MM.1S (cell line): ENCODE data around the gene HTRA2.

Experiments
- DNase-seq: peaks from one replicate; pipeline ENCODE4 v3.0.0-alpha.2; 2015
- H2AFZ ChIP-seq: fragments of 300-600 bp; sonication (generic); 2 replicates; pipeline ENCODE4 v1.6.0; 2016; ENCODE audit warnings: antibody characterized with exemption, low read length
- H3F3A ChIP-seq: fragments of 300-600 bp; sonication (generic); 2 replicates; pipeline ENCODE4 v1.6.1; 2016; ENCODE audit warnings: mild to moderate bottlenecking, antibody characterized with exemption, low read length, moderate library complexity, mixed read lengths; ENCODE audit not compliant: insufficient read depth
- H3K27ac ChIP-seq: fragments of 300-600 bp; sonication (generic); 2 replicates; pipeline ENCODE4 v1.5.1; 2016; ENCODE audit warnings: mild to moderate bottlenecking, low read length
- H3K27me3 ChIP-seq: fragments of 300-600 bp; sonication (generic); replicated peaks from 2 replicates; pipeline ENCODE4 v1.6.0; 2016; ENCODE audit warnings: low read length; ENCODE audit not compliant: insufficient read depth
- H3K36me3 ChIP-seq: fragments of 300-600 bp; sonication (generic); replicated peaks from 2 replicates; pipeline ENCODE4 v1.6.1; 2016; ENCODE audit warnings: mild to moderate bottlenecking, low read length, mixed read lengths; ENCODE audit not compliant: insufficient read depth
- H3K4me1 ChIP-seq: fragments of 300-600 bp; sonication (generic); 2 replicates; pipeline ENCODE4 v1.6.1; 2016; ENCODE audit warnings: low read length, mixed read lengths
- H3K4me2 ChIP-seq: fragments of 300-600 bp; sonication (generic); 2 replicates; pipeline ENCODE4 v1.6.0; 2016; ENCODE audit warnings: low read depth, low read length
- H3K4me3 ChIP-seq: fragments of 300-600 bp; sonication (generic); 2 replicates; pipeline ENCODE4 v1.5.1; 2016; ENCODE audit warnings: low read length, mixed read lengths
- H3K79me2 ChIP-seq: fragments of 300-600 bp; sonication (generic); 2 replicates; pipeline ENCODE4 v1.6.1; 2016; ENCODE audit warnings: mixed run types, low read length, mixed read lengths
- H3K9ac ChIP-seq: fragments of 300-600 bp; sonication (generic); 2 replicates; pipeline ENCODE4 v1.6.1; 2016; ENCODE audit warnings: low read length, mixed read lengths
- H3K9me2 ChIP-seq: fragments of 300-600 bp; sonication (generic); replicated peaks from 2 replicates; pipeline ENCODE4 v1.6.1; 2016; ENCODE audit warnings: mild to moderate bottlenecking, low read length, mixed read lengths; ENCODE audit not compliant: insufficient read depth
- H3K9me3 ChIP-seq: fragments of 300-600 bp; sonication (generic); replicated peaks from 2 replicates; pipeline ENCODE4 v1.6.1; 2016; ENCODE audit warnings: mild to moderate bottlenecking, low read length, mixed read lengths; ENCODE audit not compliant: insufficient read depth
- H4K20me1 ChIP-seq: fragments of 300-600 bp; sonication (generic); 2 replicates; pipeline ENCODE4 v1.6.1; 2016; ENCODE audit warnings: mild to moderate bottlenecking, low read length, moderate library complexity, mixed read lengths; ENCODE audit not compliant: insufficient read depth
- CTCF ChIP-seq: fragments of 300-600 bp; sonication (generic); IDR thresholded peaks from 2 replicates; pipeline ENCODE4 v1.5.1; 2016; ENCODE audit warnings: antibody characterized with exemption, low read length, mixed read lengths
- EZH2 ChIP-seq: fragments of 300-600 bp; sonication (generic); optimal IDR thresholded peaks from 2 replicates; pipeline ENCODE3; 2017; ENCODE audit warnings: low read depth, mild to moderate bottlenecking, antibody characterized with exemption, low read length, mixed read lengths
- EZH2phosphoT487 ChIP-seq: fragments of 300-600 bp; sonication (generic); IDR thresholded peaks from 2 replicates; pipeline ENCODE4 v1.6.1; 2018; ENCODE audit warnings: antibody characterized with exemption, low read length

The HTRA2 gene

GRCh38 chr2:74500578-74500946 is 29.2 kb upstream of the HTRA2 start:
- Histone ChIP-seq H3K36me3 (no peaks in the 10 kb centered on the region), H3K4me2 (no peak overlapping the region), H3K9me3 (no peaks in the 10 kb centered on the region), H3K9ac (no peak overlapping the region), H3F3A (0 out of 2 replicates have a peak, but pooled peaks cover 14% of the 10 kb centered on the region), H3K27ac (no peak overlapping the region), H3K79me2 (no peaks in the 10 kb centered on the region), H2AFZ (no peak overlapping the region), H3K4me3 (no peak overlapping the region), H3K9me2 (no peaks in the 10 kb centered on the region), H3K27me3 (peaks cover 25% of the 10 kb centered on the region), H3K4me1 (peaks cover 6% of the 10 kb centered on the region; the same call in 1 of the 2 replicates), H4K20me1 (no peaks in the 10 kb centered on the region)
- TF ChIP-seq CTCF (no peak), EZH2phosphoT487 (no peak), EZH2 (no peak)
- DNase-seq = no peak

DNA sequence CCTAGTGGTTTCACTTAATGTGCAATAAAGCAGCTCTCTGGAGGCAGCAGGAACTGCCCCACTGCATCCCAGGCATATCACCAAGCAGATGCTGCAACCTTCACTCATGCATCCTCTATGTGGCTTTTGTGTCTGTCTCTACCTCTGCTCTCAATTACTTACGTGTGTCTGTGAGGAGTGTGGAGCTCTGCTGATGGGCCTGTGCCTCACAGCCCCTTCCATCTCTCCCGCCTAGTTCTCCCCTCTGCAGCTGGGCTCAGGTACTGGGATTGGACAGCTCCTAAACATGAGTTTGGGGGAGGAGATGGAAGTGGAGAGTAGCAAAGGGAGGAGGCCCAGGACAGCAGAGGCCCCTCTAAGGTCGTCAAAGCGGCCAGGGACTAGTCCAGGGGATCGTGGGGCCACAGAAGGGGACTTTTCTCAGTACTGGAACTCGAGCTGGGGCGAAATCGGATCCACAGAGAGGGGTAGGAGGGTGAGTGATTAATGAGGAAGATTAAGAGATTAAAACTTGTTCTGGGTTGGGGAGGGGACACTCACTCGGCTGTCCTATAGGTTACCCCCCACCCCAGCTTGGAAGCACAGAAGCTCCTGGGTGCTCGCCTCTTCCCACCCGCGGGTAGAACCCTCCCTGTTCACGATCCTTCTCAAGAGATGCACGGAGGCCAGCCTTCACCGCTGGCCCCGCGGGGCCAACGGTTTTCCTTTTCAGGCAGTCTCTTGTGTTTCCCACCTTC is 28.2 kb upstream of the HTRA2 start:
- Histone ChIP-seq H3K79me2 (peaks cover 6% of the 10 kb centered on the region), H4K20me1 (no peaks in the 10 kb centered on the region), H3K27me3 (peaks cover 25% of the 10 kb centered on the region), H3K9ac (no peak overlapping the region), H2AFZ (no peak overlapping the region), H3K4me3 (no peak overlapping the region), H3K27ac (no peak overlapping the region), H3F3A (0 out of 2 replicates have a peak, but pooled peaks cover 14% of the 10 kb centered on the region), H3K9me2 (no peaks in the 10 kb centered on the region), H3K4me1 (peaks cover 7% of the 10 kb centered on the region), H3K9me3 (no peaks in the 10 kb centered on the region), H3K36me3 (no peaks in the 10 kb centered on the region), H3K4me2 (no peak overlapping the region)
- no peak for TF ChIP-seq EZH2phosphoT487
- DNase-seq = no peak

- no peaks in the 10 kb centered on the region for H3K9me3 ChIP-seq
- peaks cover 13% of the 10 kb centered on the region for H3K79me2 ChIP-seq
- H3K9me2 ChIP-seq = no peaks in the 10 kb centered on the region
- H4K20me1 ChIP-seq = no peaks in the 10 kb centered on the region
- peaks cover 25% of the 10 kb centered on the region for H3K27me3 ChIP-seq
- peak overlapping the region; percentile 64 for H3K4me3 ChIP-seq
- peak overlapping the region; percentile 90 for H3K4me2 ChIP-seq
- H3K36me3 ChIP-seq = no peaks in the 10 kb centered on the region
- H2AFZ ChIP-seq = peak overlapping the region; percentile 96
- no peak overlapping the region for H3K27ac ChIP-seq
- TF ChIP-seq EZH2phosphoT487 (no peak), CTCF (no peak), EZH2 (no peak)
- DNase-seq = no peak
- H3K4me1 ChIP-seq = peaks cover 9% of the 10 kb centered on the region
- peak overlapping the region; percentile 44; the same call in 1 of the 2 replicates for H3K9ac ChIP-seq
- 0 out of 2 replicates have a peak, but pooled peaks cover 14% of the 10 kb centered on the region for H3F3A ChIP-seq
Observed at GRCh38 chr2:74502147-74502719, 27.5 kb upstream of the HTRA2 start.
